PFSK-1 (cell line): ENCODE measurements around the gene C1QTNF4.
A peak's percentile ranks its signal among the peaks of the same experiment; 100 is the strongest.

Experiments
- FOXP2 ChIP-seq: optimal IDR thresholded peaks from 2 replicates; pipeline ENCODE3; 2011; ENCODE audit warnings: borderline replicate concordance, control low read depth, inconsistent platforms; ENCODE audit not compliant: insufficient read depth; ENCODE audit errors: extremely low read length, extremely low read depth
- POLR2AphosphoS5 ChIP-seq: IDR thresholded peaks from 2 replicates; pipeline ENCODE4 v1.6.1; 2012; ENCODE audit warnings: low read depth, mild to moderate bottlenecking, control low read depth, low read length, moderate library complexity
- REST ChIP-seq, 2 experiments: IDR thresholded peaks; 2 replicates each; pipeline versions ENCODE4 v1.6.1 to v1.8.0; 2011 to 2012; ENCODE audit warnings: low read depth in 2 of 2, low read length in 2 of 2, control low read depth in 1 of 2, inconsistent platforms in 1 of 2, mild to moderate bottlenecking in 1 of 2, moderate library complexity in 1 of 2; ENCODE audit not compliant: insufficient read depth in 1 of 2
- SIN3A ChIP-seq: IDR thresholded peaks from 2 replicates; pipeline ENCODE4 v1.6.1; 2012; ENCODE audit warnings: mild to moderate bottlenecking, low read length, moderate library complexity, borderline replicate concordance; ENCODE audit not compliant: insufficient read depth
- TAF1 ChIP-seq: IDR thresholded peaks from 2 replicates; pipeline ENCODE4 v1.6.1; 2012; ENCODE audit warnings: low read length, control low read depth, borderline replicate concordance; ENCODE audit not compliant: insufficient read depth

C1QTNF4 gene

GRCh38 chr11:47615249-47615648 is 21.0 kb upstream of the C1QTNF4 start:
- TF ChIP-seq POLR2AphosphoS5 (no peak), SIN3A (no peak), TAF1 (no peak), REST (IDR thresholded peaks at IDR 0.05; ENCODE audit: insufficient read depth in 1 of 2, low read depth in 2 of 2, low read length in 2 of 2) (no peak), FOXP2 (no peak)

GRCh38 chr11:47611348-47611794 is 17.2 kb upstream of the C1QTNF4 start:
- TF ChIP-seq SIN3A (no peak), REST (IDR thresholded peaks at IDR 0.05; ENCODE audit: insufficient read depth in 1 of 2, low read depth in 2 of 2, low read length in 2 of 2) (no peak), TAF1 (no peak), FOXP2 (no peak), POLR2AphosphoS5 (no peak)

GRCh38 chr11:47609675-47610074 is 15.5 kb upstream of the C1QTNF4 start:
- TF ChIP-seq FOXP2 (no peak), TAF1 (no peak)

GRCh38 chr11:47607380-47607779 is 13.2 kb upstream of the C1QTNF4 start:
- TF ChIP-seq TAF1 (no peak), POLR2AphosphoS5 (no peak), REST (IDR thresholded peaks at IDR 0.05; ENCODE audit: insufficient read depth in 1 of 2, low read depth in 2 of 2, low read length in 2 of 2) (0 out of 4 replicates have a peak, but pooled peaks of 1 of the 2 experiments have one; percentile 9)

- TF ChIP-seq REST (IDR thresholded peaks at IDR 0.05; ENCODE audit: insufficient read depth in 1 of 2, low read depth in 2 of 2, low read length in 2 of 2) (no peak), SIN3A (no peak), TAF1 (no peak), POLR2AphosphoS5 (no peak), FOXP2 (no peak)
Measured at GRCh38 chr11:47606731-47607130, 12.5 kb upstream of the C1QTNF4 start.

GRCh38 chr11:47605921-47606320 is 11.7 kb upstream of the C1QTNF4 start:
- TF ChIP-seq REST (IDR thresholded peaks at IDR 0.05; ENCODE audit: insufficient read depth in 1 of 2, low read depth in 2 of 2, low read length in 2 of 2), result no peak
- TF ChIP-seq TAF1, result no peak
- no peak for TF ChIP-seq POLR2AphosphoS5
